ENCODE results near the gene APAF1.

GRCh38 chr12:98697209-98697608 lies 52.1 kb downstream of the APAF1 start:
- TF ChIP-seq CTCF (IDR thresholded peaks at IDR 0.05) (no peak), EP300 (IDR thresholded peaks at IDR 0.05; ENCODE audit: borderline replicate concordance in 1 of 2, low read depth in 1 of 2, low read length in 1 of 2) (no peak)

Data from SK-N-SH (cell line).